Superior temporal gyrus (tissue), 1 donor: ENCODE data around the gene CALHM3.
"Not testable (repeated sequence)": the region's sequence is repeated elsewhere in the genome, so short reads cannot be mapped to it uniquely, and the experiment has no call there.

ENCODE experiments used
- DNase-seq: peaks from one replicate; pipeline ENCODE4 v3.0.0-alpha.2; 2016; ENCODE audit errors: extremely low spot score

Gene CALHM3

DNA sequence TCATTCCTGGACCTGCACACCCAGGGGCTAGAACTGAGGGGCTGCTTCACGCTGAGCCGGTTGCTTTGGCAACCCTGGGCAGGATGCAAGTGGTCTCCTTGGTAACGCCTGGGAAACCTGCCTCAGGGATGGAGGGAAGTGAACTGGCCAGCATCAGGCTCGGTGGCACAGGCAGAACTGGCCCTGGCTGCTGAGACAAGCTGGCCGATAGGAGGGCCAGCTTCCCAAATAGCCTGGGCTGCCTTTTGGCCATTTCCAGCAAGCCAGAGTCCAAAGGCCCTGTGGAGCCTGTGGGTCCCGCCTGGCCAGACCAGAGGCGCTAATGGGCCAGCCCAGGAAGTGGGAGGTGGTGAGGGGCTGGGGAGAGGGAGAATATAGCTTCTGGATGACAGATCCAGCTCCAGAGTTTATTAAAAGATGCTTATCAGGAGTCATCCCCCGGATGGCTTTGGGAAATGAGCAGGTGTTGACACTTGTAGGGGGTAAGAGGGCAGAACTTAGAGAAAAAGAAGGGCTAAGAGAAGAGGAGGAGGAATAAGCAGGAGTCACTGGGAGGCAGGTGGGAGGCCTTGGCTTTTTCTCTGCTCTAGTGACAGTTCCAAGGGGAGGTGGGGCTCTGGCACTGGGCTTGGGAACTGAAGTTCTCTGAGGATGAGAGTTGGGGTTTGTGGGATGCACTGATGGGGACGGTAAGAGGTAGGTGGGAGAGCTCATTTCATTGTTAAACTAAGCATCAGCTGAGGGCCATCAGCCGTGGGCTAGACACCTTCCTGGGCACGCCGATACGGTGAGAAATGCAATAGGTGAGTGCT lies 24.0 kb upstream of the CALHM3 start:
- DNase-seq, result no peak

DNA sequence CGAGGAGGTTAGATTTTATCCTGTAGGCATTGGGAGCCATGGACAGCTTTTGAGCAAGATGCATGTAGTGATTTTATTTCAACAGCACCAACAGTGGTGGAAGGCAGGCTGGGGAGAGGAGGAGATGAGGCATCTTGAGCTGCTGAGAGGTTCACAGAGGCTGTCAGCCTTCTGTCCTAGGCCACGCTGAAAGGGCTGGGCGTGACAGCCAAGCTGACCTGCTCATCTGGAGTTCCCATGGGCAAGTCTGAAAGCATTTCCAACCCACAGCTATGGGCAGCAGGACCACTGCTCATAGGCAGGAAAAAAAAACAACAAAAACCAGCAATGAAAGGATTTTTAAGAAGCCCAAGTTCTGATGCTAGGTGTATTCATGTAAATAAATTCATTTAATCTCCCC lies 22.1 kb upstream of the CALHM3 start:
- no peak for DNase-seq

DNA sequence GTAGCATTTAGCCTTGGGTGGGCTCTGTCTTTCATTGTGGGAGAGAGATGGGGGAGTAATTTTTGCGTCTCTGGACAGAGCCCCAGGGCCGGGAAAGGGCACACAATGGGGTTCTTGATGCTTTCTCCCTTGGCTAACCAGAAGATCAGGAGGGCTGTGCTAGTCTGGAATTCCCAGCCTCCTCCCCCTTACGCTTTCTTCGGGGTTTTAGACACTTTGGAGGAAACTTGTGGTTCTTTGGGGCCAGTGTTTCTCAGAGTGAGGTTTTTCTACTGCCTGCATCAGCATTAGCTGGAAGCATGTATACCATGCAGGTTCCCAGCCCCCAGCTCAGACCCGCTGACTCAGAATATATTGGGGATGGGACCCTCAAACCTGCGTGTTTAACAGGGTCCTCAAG lies 21.4 kb upstream of the CALHM3 start:
- DNase-seq, result no peak

DNA sequence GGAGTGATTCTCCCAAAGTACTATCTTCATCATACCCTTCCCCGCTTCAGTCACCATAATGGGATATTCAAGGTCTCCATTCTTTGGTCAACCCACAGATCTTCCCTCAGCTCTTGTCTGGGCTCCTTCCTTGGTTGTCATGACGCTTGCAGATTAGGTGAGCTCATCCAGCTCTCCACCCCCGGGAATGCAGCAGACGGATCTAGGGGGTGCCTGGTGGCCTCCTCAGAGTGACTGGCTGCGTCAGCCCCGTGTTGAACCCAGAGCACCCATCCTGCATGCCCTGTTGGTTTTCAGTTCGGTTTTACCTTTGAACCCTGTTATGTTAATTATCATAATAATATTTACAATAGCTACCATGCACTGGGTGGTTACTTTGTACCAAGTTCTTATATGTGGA lies 20.8 kb upstream of the CALHM3 start:
- peak; percentile 33 for DNase-seq

DNA sequence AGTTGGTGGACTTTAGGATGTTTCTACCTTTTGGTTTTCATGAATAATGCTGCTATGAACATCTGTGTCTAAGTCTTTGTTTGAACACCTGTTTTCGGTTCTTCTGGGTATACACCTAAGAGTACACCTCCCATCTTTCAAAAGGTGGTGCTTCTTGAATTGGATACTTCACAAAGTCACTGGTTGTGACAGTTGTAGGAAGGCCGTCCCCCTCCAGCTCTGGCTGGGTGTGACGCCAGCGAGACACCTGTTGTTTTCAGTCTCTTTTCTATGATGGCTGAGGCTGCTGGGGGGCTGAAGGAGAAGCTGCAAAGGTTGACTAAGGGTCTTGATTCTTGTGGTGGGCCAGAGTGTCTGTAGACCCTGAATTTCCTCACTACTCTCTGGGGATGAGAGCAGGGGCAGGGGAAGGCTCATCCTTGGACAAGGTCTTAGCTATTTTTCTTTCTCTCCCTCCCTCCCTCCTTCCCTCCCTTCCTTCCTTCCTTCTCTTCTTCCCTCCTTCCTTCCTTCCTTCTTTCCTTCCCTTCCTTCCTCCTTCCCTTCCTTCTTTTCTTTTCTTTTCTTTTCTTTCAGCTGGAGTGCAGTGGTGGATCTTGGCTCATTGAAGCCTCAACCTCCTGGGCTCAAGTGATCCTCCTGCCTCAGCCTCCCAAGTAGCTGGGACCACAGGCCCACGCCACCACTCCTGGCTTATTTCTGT lies 20.0 kb upstream of the CALHM3 start:
- no peak for DNase-seq

DNA sequence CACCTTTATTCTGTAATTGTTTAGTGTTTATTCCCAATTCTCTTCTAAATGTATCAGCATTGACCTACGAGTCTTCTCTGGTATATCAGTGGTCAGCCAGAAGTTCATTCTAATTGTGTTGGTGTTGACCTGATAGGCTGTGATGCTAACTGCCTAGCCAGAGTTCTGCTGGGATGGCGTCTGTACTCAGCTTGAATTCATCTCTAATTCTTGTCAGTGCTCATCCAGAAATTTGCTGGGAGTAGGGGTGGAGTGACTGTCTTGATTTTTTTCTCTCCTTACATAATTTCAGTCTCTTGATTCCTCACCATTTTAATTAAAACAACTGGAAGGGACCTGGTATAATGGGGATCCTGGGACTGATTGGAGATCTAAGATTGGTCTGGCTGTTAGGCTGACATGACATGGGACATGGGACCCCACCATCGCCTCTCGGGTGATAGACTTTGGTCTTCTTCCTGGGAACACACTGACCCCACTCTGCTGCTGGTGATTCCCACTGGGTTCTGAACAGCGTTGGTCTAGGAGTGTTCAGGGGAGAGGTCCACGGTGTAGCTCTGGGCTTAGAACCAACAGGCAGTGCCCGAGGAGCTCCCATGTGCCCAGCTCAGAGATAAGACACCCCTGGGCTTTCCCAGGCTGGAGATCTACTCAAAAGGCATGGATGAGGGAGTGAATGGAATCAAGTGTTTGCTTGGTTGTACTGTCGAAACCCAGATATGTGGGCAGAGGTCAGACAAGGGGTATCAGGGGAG lies 18.3 kb upstream of the CALHM3 start:
- DNase-seq, result peak; percentile 19

DNA sequence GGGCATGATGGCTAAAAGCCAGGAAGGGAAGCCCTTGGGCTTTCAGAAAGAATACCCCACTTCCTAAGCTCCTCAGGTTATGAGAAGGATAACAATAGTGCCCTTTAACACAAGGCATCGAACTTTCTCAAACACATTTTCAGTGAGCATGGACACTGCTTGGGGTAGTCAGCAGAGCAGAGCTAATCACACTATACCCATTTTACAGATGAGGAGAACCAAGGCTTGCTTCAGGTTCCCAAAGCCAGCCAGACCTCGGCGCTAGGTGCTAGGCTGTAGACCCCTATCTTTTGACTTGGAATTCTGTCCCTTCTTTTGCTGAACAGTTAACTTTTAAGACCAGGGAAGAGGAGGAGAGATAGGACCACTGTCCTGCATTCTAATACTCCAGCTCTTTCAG lies 16.3 kb upstream of the CALHM3 start:
- DNase-seq, result no peak

DNA sequence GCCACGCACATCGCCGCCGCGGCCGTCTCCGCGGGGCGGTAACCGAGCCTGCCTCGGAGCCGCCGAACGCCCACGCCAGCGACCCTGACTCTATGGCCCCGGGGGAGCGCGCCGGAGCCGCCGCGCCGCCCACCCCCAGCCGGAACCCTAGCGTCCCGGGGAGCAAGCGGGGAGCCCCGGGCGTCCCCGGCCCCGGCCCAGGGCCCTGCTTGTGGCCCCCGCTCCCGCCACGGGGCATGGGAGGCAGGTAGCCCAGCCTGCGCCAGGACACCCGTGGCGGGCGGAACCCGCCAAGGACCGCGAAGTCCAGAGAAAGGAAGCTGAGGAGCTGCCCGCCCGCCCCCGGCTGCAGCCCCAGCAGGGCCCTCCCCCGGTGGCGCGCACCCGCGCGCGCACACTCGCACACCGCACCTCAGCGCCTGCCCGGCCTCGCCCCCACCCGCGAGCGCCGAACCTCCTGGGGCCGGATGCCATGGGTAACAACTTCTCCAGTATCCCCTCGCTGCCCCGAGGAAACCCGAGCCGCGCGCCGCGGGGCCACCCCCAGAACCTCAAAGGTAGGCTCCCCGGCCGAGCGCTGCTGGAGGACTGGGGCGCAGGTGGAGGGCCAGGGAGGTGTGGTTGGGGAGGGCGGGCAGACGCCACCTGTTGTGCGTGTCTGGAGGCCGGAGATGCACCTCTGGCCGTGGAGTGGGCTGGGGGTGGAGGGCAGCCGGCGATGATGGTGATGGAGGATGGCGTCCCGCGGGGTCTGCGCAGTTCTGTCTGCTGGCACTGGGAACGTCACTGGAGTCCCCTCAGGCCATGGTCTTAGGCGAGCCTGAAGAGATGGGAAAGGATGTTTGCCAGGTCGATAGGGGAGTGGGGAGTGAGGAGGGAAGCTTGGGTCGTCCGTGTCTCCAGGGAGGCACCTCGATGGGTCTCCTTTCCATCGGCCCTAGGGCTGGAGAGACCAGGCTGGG lies 15.2 kb upstream of the CALHM3 start:
- no peak for DNase-seq

DNA sequence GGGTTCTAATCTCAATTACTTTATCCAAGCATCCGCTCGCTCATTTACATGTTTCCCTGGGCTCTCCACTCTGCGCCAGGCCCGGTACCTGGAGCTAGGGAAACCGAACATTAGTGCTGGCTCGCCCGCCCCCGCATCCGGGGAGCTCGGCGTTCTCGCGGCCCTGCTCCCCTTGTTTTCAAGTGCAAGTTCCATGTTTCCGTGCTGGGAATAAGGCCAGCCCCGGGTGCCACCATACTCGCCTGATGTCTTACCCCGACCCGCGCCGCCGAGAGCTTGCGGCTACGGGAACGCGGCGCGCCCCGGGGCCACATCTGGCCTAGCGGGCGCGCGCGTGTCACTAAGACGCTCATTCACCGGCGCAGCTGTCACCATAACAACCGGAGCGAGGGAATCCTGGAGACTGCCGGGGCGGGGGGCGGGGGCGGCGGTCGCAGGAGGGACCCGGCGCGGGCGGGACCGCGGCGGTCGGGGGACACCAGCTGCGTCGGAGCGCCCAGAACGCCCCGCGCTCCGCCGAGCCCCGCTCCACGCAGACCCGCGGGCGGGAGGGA lies 14.4 kb upstream of the CALHM3 start, which contains the start of gene NEURL1:
NEURL1 (plus strand) TSS at position 344 of the 554 bp plus-strand sequence. CDS start 683 bp downstream, outside the sequence.
- DNase-seq, result peak; percentile 34

DNA sequence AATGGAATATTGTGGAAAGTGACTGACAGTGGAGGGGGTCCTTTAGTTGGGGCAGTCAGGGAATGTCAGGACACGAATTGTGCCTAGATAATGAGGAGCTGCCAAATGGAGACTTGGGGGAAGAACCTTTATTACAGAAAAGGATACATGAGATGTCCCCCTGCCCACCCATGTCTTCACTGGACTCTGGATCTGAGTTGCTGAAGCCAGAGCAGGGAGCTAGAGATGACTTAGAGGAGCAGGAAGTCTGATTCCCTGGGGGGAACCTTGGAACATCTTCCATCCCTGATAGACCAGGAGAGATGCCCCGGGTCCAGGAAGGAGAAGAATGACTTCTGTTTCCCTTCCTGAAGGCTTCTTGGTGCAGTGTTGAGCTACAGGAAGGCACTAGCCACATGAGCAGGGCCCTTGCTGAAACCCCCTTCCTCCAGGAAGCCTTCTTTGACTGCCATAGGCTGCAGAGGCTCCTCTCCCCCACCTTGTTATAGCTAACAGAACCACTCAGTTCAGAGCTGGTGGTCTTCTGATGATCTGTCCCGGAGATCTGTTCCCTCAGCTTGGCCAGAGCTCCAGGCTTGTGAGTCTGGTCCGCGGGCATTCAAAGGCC lies 13.7 kb upstream of the CALHM3 start:
- no peak for DNase-seq

DNA sequence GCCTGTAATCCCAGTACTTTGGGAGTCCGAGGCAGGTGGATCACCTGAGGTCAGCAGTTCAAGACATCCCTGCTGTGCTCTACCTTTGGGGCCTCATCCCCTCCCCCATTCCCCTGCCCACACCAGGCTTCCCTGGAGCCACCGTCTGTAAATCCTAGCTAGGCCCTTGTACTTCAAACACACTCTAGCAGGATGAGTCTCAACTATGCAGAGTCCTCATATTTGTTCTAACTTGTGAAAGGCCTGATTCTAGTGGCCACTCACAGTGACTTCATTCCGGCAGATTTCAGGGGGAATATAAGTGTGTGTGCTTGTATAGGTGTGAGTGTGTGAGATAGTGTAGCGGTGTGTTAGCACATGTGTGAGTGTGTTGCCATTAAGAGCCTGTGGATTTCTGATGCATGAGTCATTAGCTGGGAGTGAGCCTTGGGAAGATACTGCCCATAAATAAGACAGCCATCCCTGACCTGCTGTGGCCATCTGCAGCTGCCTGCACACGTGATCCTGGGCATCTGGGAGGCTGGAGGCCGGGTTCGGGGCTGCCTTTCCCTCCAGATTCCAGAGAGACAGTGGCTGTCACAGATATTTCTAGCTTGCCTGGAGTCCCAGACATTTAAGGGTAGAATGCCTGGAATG lies 12.8 kb upstream of the CALHM3 start:
- DNase-seq, result peak; percentile 13

DNA sequence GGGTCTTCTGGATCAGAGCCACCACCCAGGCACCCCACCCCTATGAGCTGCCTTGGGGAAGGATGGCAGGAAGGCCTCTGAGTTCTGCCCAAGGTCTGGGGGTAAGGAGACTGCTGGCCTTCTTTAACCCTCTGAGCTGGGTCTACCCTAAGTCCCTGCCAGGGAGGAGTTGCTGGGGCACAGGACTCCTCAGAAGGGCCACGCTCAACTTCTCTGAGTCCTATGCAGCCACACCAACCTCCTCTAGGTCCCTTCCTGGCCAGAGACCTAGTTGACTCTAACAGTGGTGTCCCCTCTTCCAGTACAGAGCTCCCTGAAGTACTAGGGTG lies 11.9 kb upstream of the CALHM3 start:
- no peak for DNase-seq

DNA sequence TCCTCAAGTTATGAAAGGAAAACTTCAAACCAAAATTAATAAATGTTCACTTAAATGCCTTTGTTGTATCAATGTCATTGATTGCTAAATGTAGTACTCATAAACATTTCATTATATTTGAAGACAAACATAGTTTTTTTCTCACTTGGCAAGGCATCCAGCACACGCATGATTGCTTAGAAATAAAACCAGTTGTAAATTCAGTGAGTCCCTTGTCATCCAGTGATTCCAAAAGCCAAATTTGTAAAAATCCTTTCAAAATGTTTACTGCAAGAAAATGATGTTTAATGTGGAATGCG lies 8.3 kb upstream of the CALHM3 start:
- DNase-seq, result no peak

DNA sequence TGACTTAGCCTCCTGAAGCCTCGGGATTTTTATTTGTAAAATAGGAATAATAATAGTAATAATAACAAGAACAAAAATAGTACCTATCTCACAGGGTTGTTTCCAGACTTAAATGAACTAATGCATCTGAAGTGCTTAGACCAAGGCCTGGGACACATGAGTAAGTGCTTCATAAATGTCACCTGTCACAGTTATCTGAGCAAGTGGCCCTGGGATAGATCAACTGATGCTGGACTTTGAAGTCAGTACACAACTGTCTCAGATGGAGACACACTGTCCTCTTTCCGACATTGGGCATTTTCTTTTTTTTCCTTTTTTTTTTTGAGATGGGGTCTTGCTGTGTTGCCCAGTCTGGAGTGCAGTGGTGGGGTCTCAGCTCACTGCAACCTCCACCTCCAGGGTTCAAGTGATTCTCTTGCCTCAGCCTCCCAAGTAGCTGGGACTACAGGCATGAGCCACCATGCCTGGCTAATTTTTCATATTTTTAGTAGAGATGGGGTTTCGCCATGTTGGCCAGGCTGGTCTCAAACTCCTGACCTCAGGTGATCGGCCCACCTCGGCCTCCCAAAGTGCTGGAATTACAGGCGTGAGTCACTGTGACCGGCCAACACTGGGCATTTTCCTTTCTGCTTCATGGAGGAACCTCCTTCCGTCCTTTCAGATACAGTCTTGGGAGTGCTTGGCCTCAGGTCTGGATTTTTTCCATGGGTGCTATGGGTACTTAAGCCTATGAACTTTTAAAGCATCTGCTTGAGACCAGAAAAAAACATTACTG lies 7.8 kb upstream of the CALHM3 start:
- DNase-seq, result not testable (repeated sequence)

DNA sequence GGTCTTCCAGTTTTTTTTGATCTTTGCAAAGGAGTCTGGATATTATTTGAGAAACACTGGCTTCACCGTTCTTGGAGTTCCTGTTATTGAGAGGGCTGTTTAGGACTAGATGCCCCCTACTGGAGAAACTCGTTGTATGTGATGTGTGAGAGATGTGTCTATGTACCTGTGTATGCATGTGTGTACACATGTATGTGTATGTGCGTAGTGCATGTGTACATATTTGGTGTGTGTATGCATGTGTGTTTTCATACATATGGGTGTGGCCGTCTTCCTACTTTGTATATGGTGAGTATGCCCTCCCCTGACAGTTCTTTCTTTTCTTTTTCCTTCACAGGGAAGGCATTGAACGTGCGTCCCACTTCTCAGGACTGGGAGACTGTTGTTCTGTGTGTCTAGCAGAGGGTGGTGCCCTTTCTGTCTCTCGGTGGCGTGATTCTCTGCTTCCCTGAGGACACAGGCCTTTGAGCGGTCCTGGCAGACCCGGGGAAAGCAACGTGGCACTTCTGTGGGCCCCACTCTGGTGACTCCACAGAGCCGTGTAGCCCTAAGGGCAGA lies 3.0 kb upstream of the CALHM3 start:
- peak; percentile 55 for DNase-seq

DNA sequence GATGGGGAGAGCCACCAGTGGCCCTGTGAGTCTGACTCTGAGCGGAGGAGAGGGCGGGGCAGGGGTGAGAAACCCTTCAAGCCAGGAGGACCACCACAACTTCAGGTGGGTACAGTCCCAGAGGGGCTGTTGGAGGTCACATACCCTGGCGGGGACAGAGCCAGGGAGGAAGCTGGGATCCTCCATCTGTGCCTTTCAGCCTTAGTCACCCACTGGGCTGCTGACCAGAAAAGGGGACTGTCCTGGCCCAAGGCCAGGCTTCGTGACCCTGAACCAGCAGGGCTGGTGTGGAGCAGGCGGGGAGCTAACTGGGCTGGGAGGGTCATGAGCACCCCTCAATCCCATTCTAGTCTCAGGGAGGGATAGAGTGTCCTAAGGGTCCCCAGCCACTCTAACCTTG lies 1.5 kb upstream of the CALHM3 start:
- no peak for DNase-seq

DNA sequence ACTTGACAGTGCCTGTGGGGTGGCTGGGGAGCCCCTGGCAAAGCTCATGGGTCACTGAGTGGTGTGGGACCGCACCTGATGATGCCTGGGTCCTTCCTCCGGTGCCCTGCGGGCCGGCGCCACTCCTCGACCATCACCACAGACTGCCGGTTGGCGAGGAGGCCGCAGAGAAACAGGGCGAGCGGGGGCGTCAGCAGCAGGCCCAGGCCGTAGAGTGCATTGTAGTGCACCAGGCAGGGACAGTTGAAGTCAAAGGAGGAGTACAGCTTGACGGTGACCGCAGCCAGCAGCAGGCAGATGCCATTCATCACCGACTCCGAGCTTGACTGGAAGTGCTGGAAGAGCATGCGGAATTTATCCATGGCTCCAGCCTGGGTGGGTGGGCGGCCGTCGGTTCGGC lies 369 bp downstream of the CALHM3 start:
- DNase-seq, result no peak

DNA sequence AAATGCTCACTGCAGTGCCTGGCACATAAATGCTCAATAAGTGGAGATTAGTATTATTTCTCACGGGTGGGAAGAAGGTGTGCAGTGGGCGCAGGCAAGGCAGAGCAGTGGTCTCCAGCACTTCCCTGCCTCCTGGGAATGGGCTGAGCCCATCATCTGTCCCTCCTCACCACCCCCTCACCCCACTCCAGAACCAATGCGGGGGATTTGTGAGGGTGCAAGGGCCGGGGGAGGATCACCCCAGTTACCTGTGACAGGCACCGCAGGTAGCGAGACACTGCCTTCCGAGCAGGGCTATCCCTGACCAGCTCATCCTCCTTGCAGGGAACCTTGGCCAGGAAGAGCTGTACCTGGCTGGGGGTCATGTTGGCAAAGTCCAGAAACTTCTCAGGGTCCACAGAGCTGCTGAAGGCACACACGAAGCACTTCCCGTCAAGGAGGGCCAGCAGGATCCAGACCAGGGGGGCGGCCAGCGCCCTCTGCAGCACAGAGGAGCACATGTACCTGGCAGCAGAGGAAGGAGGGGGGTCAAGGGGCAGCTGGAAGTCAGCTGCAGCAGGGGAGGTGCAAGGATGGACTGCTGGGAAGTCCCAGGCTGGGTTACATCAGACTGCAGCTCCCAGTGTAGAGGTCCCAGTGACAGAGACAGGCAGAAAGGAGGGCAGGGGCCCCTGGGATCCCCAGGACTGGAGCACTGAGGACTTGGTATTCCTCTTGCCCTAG lies 2.8 kb downstream of the CALHM3 start:
- DNase-seq, result no peak

DNA sequence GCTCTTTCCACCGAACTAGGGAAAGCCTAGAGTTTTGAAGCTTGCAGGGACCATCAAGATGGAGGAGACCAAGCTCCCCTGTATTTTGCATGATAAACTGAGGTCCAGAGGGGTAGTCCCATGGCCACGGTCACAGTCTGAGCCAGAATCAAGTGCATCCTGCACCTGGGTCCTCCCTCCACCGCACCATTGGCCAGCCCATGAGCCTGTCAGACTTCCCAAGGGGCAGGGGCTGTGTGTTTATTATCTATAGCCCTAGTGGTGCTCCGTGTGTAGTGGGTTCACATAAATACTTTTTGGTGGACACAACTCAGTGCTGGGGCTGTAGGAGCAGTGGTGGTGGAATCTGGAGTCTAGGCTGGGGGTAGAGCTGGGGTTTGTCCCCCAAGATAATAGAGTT lies 3.6 kb downstream of the CALHM3 start:
- DNase-seq, result no peak
